GM19193 (cell line): ENCODE measurements around the gene MKRN2OS.

Source experiments
- POLR2A ChIP-seq: IDR thresholded peaks from 4 replicates; pipeline ENCODE4 v1.6.1; 2011; ENCODE audit not compliant: insufficient read depth, insufficient read length; ENCODE audit errors: extremely low read depth

MKRN2OS gene

GRCh38 chr3:12545473-12545791, at the start of gene MKRN2OS:
MKRN2OS (minus strand) TSS chr3:12545499; CDS start chr3:12545464, 35 bp downstream.
- no peak for TF ChIP-seq POLR2A

- TF ChIP-seq POLR2A = no peak
Observed at GRCh38 chr3:12593473-12593872, 48.2 kb upstream of the MKRN2OS start.

- no peak for TF ChIP-seq POLR2A
Observed at GRCh38 chr3:12591997-12592715, 46.9 kb upstream of the MKRN2OS start.

DNA sequence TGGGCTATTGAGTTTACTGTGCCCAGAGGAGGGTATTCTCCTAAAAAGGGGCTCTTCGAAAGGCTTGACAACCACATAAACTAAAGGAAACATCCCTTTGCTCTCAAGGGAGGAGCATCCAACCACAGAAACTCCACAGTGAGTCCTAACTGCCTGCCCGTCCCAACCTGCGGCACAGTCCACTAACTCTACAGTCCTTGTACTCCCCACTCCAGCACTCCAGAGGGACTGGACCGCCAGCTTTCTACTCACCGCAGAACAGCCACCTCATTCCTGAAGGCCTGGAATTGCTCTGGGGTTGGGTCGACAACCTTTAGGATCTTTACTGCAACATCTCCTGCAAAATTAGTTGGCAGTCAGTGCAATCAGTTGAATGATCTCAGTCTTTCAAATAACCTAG, 46.2 kb upstream of the MKRN2OS start:
- TF ChIP-seq POLR2A = no peak

GRCh38 chr3:12590096-12590495, 44.8 kb upstream of the MKRN2OS start:
- no peak for TF ChIP-seq POLR2A

DNA sequence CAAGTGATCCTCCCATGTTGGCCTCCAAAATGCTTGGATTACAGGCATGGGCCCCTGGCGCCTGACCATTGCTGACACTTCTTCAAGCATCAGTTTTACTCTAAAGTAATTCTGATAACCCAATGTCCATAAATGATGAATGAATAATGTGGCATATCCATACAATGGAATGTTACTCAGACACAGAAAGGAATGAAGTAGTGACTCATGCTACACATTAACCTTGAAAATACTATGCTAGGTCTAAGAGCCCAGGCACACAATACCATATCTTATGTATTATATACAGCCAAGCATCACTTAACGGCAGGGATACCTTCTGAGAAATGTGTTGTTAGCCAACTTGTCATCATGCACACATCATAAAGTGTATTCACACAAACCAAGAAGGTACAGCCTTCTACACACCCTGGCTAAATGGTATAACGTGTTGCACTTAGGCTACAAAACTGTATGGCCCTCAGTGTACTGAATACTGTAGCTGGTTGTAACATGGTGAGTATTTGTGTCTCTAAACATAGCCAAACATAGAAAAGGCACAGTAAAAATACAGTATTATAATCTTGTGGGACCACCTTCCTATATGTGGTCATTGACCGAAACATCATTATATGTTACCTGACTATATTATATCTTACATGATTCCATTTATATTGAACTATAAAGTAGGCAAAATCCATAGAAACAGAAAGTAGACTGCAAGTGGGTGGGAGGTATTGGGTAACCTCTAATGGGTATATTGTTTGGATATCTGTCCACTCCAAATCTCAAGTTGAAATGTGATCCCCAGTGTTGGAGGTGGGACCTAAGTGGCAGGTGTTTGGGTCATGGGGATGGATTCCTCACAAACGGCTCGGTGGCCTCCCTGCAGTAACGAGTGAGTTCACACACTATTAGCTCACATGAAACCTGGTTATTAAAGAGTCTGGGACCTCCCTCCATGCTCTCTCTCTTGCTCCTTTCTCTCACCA, 43.0 kb upstream of the MKRN2OS start:
- TF ChIP-seq POLR2A = no peak

- TF ChIP-seq POLR2A = no peak
Observed at GRCh38 chr3:12586403-12586802, 41.1 kb upstream of the MKRN2OS start.

GRCh38 chr3:12585970-12586369, 40.7 kb upstream of the MKRN2OS start:
- no peak for TF ChIP-seq POLR2A

DNA sequence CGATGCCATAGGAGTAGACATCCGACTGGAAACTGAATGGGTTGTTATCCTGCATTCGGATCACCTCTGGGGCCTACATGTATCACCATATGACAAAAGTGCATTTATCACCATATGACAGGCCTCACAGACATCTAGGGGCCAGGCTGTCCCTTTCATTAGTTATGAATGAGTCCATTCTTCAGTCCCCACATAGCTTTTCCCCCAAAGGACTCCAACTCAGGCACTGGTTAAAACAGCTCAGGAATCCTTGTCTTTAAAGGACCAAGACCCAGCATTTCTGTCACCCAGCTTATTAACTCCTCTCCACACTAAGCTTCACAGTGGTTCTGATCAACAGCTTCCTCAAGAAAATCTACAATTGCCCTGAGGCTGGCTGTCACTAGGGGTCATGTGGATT, 39.9 kb upstream of the MKRN2OS start:
- no peak for TF ChIP-seq POLR2A

DNA sequence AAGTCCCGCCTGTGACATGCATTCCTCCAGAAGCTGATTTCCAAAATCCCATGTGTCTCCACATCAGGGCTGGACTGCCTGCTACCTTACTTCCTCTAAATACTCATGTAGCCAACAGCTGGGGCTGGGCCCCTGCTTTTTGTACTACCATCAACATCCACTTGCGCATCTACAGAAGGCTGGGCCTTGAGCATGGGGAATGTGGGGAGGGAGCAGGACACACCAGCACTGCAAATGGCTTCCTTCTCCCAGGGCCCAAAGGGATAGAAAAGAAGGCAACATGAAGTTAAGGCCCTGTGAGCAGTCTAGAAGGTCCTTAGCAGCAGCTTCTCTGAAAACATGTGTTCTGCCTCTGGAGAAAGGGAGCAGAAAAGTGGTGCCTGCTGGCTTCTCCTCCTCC, 38.8 kb upstream of the MKRN2OS start:
- no peak for TF ChIP-seq POLR2A

DNA sequence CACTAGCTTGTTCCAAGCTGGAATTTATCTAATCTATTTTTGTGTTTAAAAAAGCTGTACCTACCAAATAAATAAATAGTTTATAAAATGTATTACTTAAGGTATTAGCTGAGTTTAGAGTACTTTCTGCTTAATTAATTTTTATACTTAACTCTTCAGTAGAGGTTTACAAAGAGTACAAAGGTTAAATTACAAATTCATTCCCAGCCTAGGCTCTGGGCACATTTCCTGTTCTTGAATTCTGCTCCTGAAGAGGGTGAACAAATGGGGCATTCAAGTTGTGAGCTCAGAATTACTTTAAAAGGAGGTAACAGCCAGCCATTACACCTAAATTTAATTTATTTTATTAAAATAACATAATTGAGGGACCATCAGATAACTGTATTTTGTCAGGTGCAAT, 38.0 kb upstream of the MKRN2OS start:
- TF ChIP-seq POLR2A = no peak

DNA sequence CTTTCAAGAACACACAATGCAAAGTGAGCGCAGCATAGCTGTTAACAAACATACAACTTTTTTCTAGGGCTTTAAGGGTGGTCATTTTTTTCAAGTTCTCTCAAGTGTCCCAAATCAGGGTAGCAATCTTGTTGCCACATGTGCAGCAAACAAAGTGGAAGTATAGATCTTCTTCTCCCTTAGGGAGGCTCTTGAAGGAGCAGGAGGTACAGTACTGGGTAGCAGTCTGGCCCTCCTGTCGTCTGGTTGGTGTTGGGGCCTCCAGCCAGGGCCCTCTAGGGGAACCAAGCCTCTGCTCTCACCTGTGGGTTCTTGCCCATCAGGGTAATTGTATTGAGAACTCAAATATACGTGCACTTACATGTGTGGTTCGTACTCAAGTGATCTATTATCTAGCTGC, 37.4 kb upstream of the MKRN2OS start:
- TF ChIP-seq POLR2A = no peak

GRCh38 chr3:12579905-12580304, 34.6 kb upstream of the MKRN2OS start:
- TF ChIP-seq POLR2A = no peak

DNA sequence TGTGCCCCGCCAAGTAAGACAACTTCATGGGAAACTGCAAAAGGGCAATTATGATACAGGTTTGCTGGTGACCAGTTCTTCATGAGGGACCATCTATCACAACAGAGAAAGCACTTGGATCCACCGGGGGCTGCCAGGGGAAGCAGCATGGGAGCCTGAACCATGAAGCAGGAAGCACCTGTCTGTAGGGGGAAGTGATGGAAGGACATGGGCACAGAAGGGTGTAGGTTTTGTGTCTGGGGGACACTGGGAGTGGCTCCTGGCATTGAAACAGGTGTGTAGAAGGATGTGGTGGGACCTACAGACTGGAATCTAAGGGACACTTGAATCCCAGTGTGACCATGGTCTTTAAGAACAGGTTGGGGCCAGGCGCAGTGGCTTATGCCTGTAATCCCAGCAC, 34.2 kb upstream of the MKRN2OS start:
- TF ChIP-seq POLR2A = no peak

DNA sequence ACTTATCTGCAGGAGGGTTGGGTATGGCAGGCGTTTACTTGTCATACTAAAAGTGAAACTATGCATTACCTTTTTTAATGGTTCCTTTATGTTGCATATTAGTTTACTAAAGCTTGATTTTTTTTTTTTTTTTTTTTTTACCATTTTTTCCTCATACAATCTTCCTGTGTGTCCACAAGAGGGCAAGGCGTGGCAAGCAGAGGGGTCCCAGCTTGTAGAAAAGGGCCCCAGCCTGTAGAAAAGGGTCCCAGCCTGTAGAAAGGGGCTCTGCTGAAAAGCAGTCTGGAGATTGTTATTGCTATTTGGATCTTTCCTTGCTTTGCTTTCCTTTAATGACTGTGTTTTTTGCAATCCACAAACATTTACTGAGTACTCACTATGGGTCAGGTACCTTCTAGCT, 33.4 kb upstream of the MKRN2OS start:
- no peak for TF ChIP-seq POLR2A

GRCh38 chr3:12577379-12577778, 32.1 kb upstream of the MKRN2OS start:
- no peak for TF ChIP-seq POLR2A

- TF ChIP-seq POLR2A = no peak
Observed at GRCh38 chr3:12574661-12575060, 29.4 kb upstream of the MKRN2OS start.

DNA sequence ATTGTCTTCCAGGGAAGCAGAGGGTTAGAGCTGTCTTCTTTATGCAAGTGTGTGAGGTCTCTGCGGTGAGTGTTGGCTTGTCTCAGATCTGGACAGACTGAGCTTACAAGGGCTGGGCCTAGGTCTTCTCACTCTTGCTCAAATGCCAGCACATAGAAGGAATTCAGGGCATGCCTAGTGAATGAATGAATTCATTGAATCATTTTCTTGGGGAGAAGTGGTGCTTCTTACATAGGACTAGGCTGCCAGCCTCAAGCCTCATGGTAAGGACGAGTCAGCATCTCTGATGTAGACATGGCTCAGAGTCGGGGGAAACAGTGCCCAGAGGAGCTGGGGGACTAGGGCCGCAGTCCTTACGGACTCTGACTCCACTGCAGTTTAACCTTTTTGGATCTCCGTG, 28.8 kb upstream of the MKRN2OS start:
- no peak for TF ChIP-seq POLR2A
